ENCODE data around the gene RFXAP. TPM values are rescaled to one million over a fixed set of nuclear protein-coding genes. Genes with fewer than 3 reads are reported as not detected.

The RFXAP gene
- total and polyA plus RNA-seq, 2 donors (not counting 3 experiments of a cell fraction or from before 2014, with no cell fraction given) = 3.0 to 7.2 TPM

DNA sequence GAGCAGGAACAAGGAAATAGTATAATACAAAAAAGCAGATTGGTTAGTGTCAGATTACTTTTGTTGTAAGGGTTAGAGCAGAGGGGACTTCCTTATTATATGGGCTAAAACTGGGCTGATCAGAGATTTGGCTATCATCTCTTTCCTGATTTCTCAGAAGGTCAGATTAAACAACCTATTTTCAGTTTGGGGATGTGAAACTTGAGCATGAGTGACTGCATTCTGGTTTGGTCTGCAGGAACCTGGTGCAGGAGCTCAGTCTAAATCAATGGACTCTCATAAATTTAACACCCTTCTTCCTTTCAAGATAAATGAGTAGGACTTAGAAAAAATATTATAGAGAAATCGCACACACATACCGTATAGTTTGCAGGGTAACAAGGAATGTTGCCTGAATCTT, 12.9 kb upstream of the RFXAP start:
- no peak overlapping the region for H3K9ac ChIP-seq (replicated peaks; ENCODE audit: extremely low read depth, insufficient read depth, low read length)
- no peaks in the 10 kb centered on the region for H3K9me1 ChIP-seq (replicated peaks; ENCODE audit: control insufficient read depth, extremely low read depth, insufficient read depth, low read length)
- H3K79me2 ChIP-seq (ENCODE audit: control insufficient read depth, insufficient read depth, low read length) = no peaks in the 10 kb centered on the region
- no peaks in the 10 kb centered on the region for H3K4me1 ChIP-seq (ENCODE audit: control insufficient read depth, extremely low read depth, insufficient read depth, low read length)
- ChIA-PET POLR2A (no interaction called here), CTCF (no interaction called here)
- H3K36me3 ChIP-seq (ENCODE audit: control insufficient read depth in 2 of 2, extremely low read depth in 1 of 2, insufficient read depth in 2 of 2, low read length in 2 of 2) = no peaks in the 10 kb centered on the region
- TF ChIP-seq, protein P1, sequence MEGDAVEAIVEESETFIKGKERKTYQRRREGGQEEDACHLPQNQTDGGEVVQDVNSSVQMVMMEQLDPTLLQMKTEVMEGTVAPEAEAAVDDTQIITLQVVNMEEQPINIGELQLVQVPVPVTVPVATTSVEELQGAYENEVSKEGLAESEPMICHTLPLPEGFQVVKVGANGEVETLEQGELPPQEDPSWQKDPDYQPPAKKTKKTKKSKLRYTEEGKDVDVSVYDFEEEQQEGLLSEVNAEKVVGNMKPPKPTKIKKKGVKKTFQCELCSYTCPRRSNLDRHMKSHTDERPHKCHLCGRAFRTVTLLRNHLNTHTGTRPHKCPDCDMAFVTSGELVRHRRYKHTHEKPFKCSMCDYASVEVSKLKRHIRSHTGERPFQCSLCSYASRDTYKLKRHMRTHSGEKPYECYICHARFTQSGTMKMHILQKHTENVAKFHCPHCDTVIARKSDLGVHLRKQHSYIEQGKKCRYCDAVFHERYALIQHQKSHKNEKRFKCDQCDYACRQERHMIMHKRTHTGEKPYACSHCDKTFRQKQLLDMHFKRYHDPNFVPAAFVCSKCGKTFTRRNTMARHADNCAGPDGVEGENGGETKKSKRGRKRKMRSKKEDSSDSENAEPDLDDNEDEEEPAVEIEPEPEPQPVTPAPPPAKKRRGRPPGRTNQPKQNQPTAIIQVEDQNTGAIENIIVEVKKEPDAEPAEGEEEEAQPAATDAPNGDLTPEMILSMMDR (IDR thresholded peaks at IDR 0.05; ENCODE audit: extremely low read depth in 1 of 2, insufficient read depth in 1 of 2, low read depth in 1 of 2, low read length in 2 of 2) = no peak
- TF ChIP-seq, protein P2, sequence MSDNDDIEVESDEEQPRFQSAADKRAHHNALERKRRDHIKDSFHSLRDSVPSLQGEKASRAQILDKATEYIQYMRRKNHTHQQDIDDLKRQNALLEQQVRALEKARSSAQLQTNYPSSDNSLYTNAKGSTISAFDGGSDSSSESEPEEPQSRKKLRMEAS (IDR thresholded peaks at IDR 0.05; ENCODE audit: insufficient read depth, insufficient read length) = no peak
- TF ChIP-seq GATA2 (IDR thresholded peaks at IDR 0.05; ENCODE audit: insufficient read depth, insufficient read length, low read depth, low read length) (no peak), POLR2A (IDR thresholded peaks at IDR 0.05; ENCODE audit: low read depth, low read length) (no peak)
- H2AFZ ChIP-seq (ENCODE audit: low read depth, low read length) = no peak overlapping the region
- no peaks in the 10 kb centered on the region for H3K9me3 ChIP-seq (replicated peaks; ENCODE audit: control insufficient read depth, insufficient read depth, low read length)
- dilution Hi-C loops (cut with MboI; ENCODE audit: extremely low pct_ligation_motif_present, low sequenced_read_pairs) = no loop called here
- no peak for DNase-seq (ENCODE audit: low read depth, low spot score)
- no TSS peak for BruUV-seq (replicated peaks)
- no peak overlapping the region for H3K4me3 ChIP-seq (replicated peaks in 1 of 3; ENCODE audit: insufficient read depth in 1 of 3, low read depth in 1 of 3, low read length in 3 of 3)
- no peaks in the 10 kb centered on the region for H4K20me1 ChIP-seq (replicated peaks; ENCODE audit: control insufficient read depth, extremely low read depth, insufficient read depth, low read length)
- intact Hi-C loops (cut with micrococcal nuclease) = no loop called here
- no peak overlapping the region for H3K27ac ChIP-seq (ENCODE audit: insufficient read depth, low read depth, low read length)
- no peak overlapping the region for H3K4me2 ChIP-seq (ENCODE audit: insufficient read depth, low read length)
- H3K27me3 ChIP-seq (ENCODE audit: control insufficient read depth in 2 of 2, insufficient read depth in 2 of 2, low read length in 2 of 2) = peaks cover 6 to 16% of the 10 kb centered on the region in 2 experiments
- FAIRE-seq = no peak

DNA sequence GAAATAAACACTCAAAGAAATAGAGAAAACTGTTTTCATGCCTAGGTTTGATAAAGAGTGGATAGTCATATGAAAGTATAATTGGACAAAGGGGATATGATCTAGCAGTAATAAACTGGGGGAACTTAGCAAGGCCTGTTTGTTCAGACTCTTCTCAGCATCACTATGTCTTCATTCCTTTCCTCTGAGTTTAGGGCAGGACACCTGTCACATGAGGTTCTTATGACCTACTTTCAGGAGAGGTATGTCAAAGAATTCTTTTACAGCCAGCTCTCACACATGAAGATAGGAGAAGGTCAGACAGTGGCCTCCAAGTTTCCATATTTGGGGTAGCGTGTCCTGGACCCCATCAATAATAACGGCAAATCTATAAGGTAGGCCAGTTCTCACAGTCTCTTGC, 11.4 kb upstream of the RFXAP start:
- no peak overlapping the region for H3K4me2 ChIP-seq (ENCODE audit: insufficient read depth, low read length)
- no peak for TF ChIP-seq GATA2 (IDR thresholded peaks at IDR 0.05; ENCODE audit: insufficient read depth, insufficient read length, low read depth, low read length)
- TF ChIP-seq FOS (IDR thresholded peaks at IDR 0.05; ENCODE audit: borderline replicate concordance, insufficient read depth, low read length) = no peak
- TF ChIP-seq EZH2 (IDR thresholded peaks at IDR 0.05; ENCODE audit: borderline replicate concordance, low read depth, low read length, severe bottlenecking) = no peak
- TF ChIP-seq, protein P1 (IDR thresholded peaks at IDR 0.05; ENCODE audit: extremely low read depth in 1 of 2, insufficient read depth in 1 of 2, low read depth in 1 of 2, low read length in 2 of 2) = no peak
- TF ChIP-seq JUN (IDR thresholded peaks at IDR 0.05; ENCODE audit: borderline replicate concordance, insufficient read depth, insufficient read length, low read depth) = no peak
- TF ChIP-seq, protein P2 (IDR thresholded peaks at IDR 0.05; ENCODE audit: insufficient read depth, insufficient read length) = no peak
- no peak for TF ChIP-seq MYC (IDR thresholded peaks at IDR 0.05; ENCODE audit: low read depth, low read length)
- TF ChIP-seq POLR2A (IDR thresholded peaks at IDR 0.05; ENCODE audit: low read depth, low read length) = no peak
- TF ChIP-seq POLR2AphosphoS5 (IDR thresholded peaks at IDR 0.05; ENCODE audit: insufficient read depth, low read depth, low read length) = no peak
- DNase-seq (ENCODE audit: low read depth, low spot score) (no peak), FAIRE-seq (no peak)
- peaks cover 8 to 27% of the 10 kb centered on the region in 2 experiments for H3K27me3 ChIP-seq (ENCODE audit: control insufficient read depth in 2 of 2, insufficient read depth in 2 of 2, low read length in 2 of 2)
- H2AFZ ChIP-seq (ENCODE audit: low read depth, low read length) = no peak overlapping the region
- H3K9me3 ChIP-seq (replicated peaks; ENCODE audit: control insufficient read depth, insufficient read depth, low read length) = no peaks in the 10 kb centered on the region
- intact Hi-C loops (cut with micrococcal nuclease) = no loop called here
- CTCF ChIA-PET = interaction anchor here (0.7 to 1.0 kb wide), 3 partner anchors 9 to 354 kb away, joined by 3 read pairs; no protein-coding TSS in a partner anchor
- no peaks in the 10 kb centered on the region for H3K36me3 ChIP-seq (ENCODE audit: control insufficient read depth in 2 of 2, extremely low read depth in 1 of 2, insufficient read depth in 2 of 2, low read length in 2 of 2)
- no peaks in the 10 kb centered on the region for H3K79me2 ChIP-seq (ENCODE audit: control insufficient read depth, insufficient read depth, low read length)
- H3K27ac ChIP-seq (ENCODE audit: insufficient read depth, low read depth, low read length) = no peak overlapping the region
- no peak overlapping the region for H3K4me3 ChIP-seq (replicated peaks in 1 of 3; ENCODE audit: insufficient read depth in 1 of 3, low read depth in 1 of 3, low read length in 3 of 3)
- H3K4me1 ChIP-seq (ENCODE audit: control insufficient read depth, extremely low read depth, insufficient read depth, low read length) = no peaks in the 10 kb centered on the region
- POLR2A ChIA-PET = no interaction called here
- BruUV-seq (replicated peaks) = no TSS peak
- dilution Hi-C loops (cut with MboI; ENCODE audit: extremely low pct_ligation_motif_present, low sequenced_read_pairs) = no loop called here
- no peak overlapping the region for H3K9ac ChIP-seq (replicated peaks; ENCODE audit: extremely low read depth, insufficient read depth, low read length)
- no peaks in the 10 kb centered on the region for H4K20me1 ChIP-seq (replicated peaks; ENCODE audit: control insufficient read depth, extremely low read depth, insufficient read depth, low read length)
- no peaks in the 10 kb centered on the region for H3K9me1 ChIP-seq (replicated peaks; ENCODE audit: control insufficient read depth, extremely low read depth, insufficient read depth, low read length)
